Right atrium auricular region (tissue), 2 donors: Measurements from ENCODE around the gene CRYBG3. TPM values are rescaled to one million over a fixed set of nuclear protein-coding genes. Genes with fewer than 3 reads are reported as not detected.

ENCODE experiments used
- DNase-seq: peaks from one replicate; pipeline ENCODE4 v3.0.0-alpha.2; 2019; ENCODE audit warnings: low spot score
- H3K27ac ChIP-seq, 2 donors: fragments of 200-600 bp; sonication (generic); 1 replicate in 1 of 2; 2 replicates in 1 of 2; pipeline ENCODE4 v1.5.1; 2016 to 2019
- H3K27me3 ChIP-seq, 2 donors: fragments of 200-600 bp; sonication (generic); one replicate each; pipeline versions ENCODE4 v1.5.1 to v1.6.0; 2017 to 2019
- H3K36me3 ChIP-seq: fragments of 200-600 bp; sonication (generic); one replicate; pipeline ENCODE4 v1.5.1; 2016
- H3K4me1 ChIP-seq, 2 donors: fragments of 200-600 bp; sonication (generic); one replicate each; pipeline versions ENCODE4 v1.5.1 to v1.6.0; 2017 to 2019
- H3K4me3 ChIP-seq, 2 donors: fragments of 200-600 bp; sonication (generic); 1 replicate in 1 of 2; 2 replicates in 1 of 2; pipeline ENCODE4 v1.5.1; 2017 to 2019; ENCODE audit warnings: mild to moderate bottlenecking in 1 of 2, moderate library complexity in 1 of 2
- H3K9me3 ChIP-seq, 2 donors: fragments of 200-600 bp; sonication (generic); one replicate each; pipeline ENCODE4 v1.5.1; 2019
- total RNA-seq, 2 donors: library from RNA; depleted of rRNA; stranded (reverse); fragments of >200 nt; gene quantifications; one replicate each; pipeline ENCODE4 v1.1.0, GENCODE V29; 2016
- TF ChIP-seq, protein P1 (sequence below), 2 donors: fragments of 200-600 bp; sonication (generic); IDR thresholded peaks; one replicate each; pipeline ENCODE4 v1.5.1; 2019; ENCODE audit warnings: antibody characterized with exemption in 2 of 2

CRYBG3 gene
- total RNA-seq, 2 donors from 2014 or later: 17.6 to 18.6 TPM

DNA sequence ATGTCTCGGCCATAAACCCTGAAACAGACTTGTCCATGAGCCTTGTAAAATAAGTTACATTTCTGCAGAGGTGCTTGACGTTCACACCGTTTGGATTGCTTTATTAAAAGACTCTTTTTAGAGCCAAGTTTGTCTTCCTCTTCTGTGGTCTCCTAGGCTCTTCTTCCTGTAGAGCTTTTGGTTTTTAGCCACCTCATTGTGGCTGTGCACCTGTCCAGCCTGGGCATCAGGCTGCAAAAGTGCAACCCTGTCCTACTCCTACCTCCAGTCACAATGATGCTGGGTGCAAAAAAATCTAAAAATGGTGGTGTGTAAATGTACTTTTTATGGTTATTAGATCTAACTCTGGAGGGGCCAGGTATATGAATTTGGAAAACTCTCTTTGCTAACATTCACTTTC lies 153.2 kb downstream of the CRYBG3 start:
- Histone ChIP-seq H3K4me1 (peaks cover 0 to 20% of the 10 kb centered on the region in 2 donors), H3K4me3 (no peak overlapping the region), H3K27ac (no peak overlapping the region), H3K36me3 (no peaks in the 10 kb centered on the region), H3K27me3 (no peaks in the 10 kb centered on the region), H3K9me3 (no peaks in the 10 kb centered on the region)
- TF ChIP-seq, protein P1, sequence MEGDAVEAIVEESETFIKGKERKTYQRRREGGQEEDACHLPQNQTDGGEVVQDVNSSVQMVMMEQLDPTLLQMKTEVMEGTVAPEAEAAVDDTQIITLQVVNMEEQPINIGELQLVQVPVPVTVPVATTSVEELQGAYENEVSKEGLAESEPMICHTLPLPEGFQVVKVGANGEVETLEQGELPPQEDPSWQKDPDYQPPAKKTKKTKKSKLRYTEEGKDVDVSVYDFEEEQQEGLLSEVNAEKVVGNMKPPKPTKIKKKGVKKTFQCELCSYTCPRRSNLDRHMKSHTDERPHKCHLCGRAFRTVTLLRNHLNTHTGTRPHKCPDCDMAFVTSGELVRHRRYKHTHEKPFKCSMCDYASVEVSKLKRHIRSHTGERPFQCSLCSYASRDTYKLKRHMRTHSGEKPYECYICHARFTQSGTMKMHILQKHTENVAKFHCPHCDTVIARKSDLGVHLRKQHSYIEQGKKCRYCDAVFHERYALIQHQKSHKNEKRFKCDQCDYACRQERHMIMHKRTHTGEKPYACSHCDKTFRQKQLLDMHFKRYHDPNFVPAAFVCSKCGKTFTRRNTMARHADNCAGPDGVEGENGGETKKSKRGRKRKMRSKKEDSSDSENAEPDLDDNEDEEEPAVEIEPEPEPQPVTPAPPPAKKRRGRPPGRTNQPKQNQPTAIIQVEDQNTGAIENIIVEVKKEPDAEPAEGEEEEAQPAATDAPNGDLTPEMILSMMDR (IDR thresholded peaks at IDR 0.05): no peak
- DNase-seq: no peak

DNA sequence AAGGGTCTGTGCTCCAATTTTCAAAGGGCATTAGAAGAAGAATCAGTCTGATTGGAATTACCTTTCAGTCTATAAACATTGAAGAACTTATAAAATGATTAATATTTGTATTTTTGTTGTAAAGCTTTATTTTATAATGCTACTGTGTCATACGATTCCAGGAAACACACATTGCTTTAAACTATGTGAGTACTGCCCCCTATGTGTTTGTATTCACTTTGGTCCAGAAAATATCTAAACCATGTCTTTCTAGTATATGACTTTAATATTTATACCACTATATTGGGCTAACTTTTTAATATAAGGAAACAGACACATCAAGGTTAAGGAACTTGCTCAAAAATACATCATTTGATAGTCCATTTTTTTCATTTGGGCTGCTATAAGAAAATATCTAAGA lies 153.7 kb downstream of the CRYBG3 start:
- Histone ChIP-seq H3K27me3 (no peaks in the 10 kb centered on the region), H3K27ac (no peak overlapping the region), H3K9me3 (no peaks in the 10 kb centered on the region), H3K36me3 (no peaks in the 10 kb centered on the region), H3K4me1 (peaks cover 0 to 16% of the 10 kb centered on the region in 2 donors), H3K4me3 (no peak overlapping the region)
- no peak for DNase-seq
- TF ChIP-seq, protein P1 (IDR thresholded peaks at IDR 0.05): no peak

DNA sequence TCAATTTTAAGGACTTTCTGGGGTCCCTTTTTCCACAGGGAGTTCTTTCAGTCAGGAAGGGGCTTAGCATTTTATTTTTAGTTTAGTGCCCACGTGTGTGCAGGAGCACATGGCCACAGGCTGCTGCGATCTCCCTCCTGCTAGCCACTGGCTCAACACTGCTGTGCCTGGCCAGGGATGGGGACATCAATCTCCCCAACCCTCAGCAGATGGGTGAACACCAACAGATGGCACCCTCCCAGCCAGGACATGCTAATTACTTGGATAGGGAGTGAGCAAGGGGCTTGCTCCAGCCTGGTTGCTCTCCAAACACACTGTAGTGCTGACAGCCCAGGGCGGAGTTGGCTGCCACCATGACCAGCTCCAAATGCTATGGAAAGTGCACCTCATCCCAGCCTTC lies 157.8 kb downstream of the CRYBG3 start:
- DNase-seq: no peak
- no peaks in the 10 kb centered on the region for H3K4me1 ChIP-seq
- no peaks in the 10 kb centered on the region for H3K36me3 ChIP-seq
- TF ChIP-seq, protein P1 (IDR thresholded peaks at IDR 0.05): no peak
- H3K4me3 ChIP-seq: no peak overlapping the region
- H3K27ac ChIP-seq: no peak overlapping the region
- H3K9me3 ChIP-seq: no peaks in the 10 kb centered on the region
- no peaks in the 10 kb centered on the region for H3K27me3 ChIP-seq

DNA sequence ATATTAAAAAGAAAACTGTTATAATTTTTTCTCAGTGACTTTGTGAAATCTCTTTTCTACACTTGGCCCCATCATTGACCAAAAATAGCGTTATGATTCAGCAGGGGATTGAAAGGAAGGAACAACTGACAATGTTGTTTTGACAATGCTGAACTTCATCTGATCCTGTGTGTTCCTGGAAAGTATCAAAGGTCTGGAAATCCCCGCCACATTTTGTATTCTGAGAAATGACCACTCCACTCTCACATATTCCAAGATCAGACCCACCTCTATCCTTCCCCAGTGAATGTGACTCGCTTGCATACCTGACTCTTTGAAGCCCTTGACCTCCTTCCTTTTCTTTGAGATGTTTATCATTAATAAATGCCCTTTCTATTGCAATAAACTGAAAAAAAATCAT lies 160.1 kb downstream of the CRYBG3 start:
- Histone ChIP-seq H3K9me3 (no peaks in the 10 kb centered on the region), H3K27me3 (no peaks in the 10 kb centered on the region), H3K4me1 (no peaks in the 10 kb centered on the region), H3K4me3 (no peak overlapping the region), H3K27ac (no peak overlapping the region), H3K36me3 (no peaks in the 10 kb centered on the region)
- TF ChIP-seq, protein P1 (IDR thresholded peaks at IDR 0.05): no peak
- no peak for DNase-seq

DNA sequence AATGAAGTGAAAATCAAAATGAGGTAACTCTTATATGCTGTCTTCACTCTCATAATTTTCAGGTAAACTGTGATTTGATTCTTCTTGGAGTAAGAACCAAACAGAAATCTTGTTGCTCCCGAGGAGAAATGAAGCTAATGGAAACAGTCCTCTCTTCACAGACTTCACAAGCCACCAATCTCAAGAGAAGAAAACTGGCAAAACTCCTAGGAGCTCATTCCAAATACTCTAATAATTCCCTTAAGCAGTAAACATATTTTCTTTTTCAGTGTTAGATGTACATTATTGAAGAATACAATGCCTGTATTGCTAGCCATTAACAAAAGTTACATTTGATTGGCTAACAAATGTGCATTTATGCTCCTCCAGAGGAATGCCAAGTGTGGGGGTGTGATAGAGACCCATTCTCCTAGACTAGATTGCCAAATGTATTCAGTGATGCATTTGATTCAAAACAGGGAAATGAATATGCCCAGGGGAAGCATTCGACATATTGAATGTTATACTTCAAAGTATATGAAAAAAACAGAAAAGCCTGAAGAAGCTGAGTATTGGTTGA lies 162.2 kb downstream of the CRYBG3 start:
- Histone ChIP-seq H3K4me1 (no peaks in the 10 kb centered on the region), H3K36me3 (no peaks in the 10 kb centered on the region), H3K27me3 (no peaks in the 10 kb centered on the region), H3K4me3 (no peak overlapping the region), H3K27ac (no peak overlapping the region), H3K9me3 (no peaks in the 10 kb centered on the region)
- TF ChIP-seq, protein P1 (IDR thresholded peaks at IDR 0.05): no peak
- DNase-seq: no peak

DNA sequence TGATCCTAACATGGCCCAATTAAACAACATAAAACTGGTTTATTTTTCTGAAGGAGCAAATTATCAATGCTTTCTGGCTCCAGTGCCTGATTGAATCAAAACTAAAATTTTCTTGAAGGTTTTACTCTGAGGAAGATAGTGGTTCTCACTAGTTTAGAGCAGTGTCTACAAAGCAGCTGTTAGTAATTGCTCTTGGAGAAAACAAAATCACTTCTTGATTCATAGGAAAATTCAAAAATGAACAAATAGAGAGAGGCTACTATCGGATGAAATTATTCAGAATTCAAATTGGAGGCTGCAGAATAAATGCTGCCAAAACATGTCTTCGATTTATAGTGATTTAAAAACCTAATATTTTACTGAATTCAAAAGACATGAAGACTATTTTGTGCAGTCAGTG lies 165.5 kb downstream of the CRYBG3 start:
- no peaks in the 10 kb centered on the region for H3K4me1 ChIP-seq
- no peaks in the 10 kb centered on the region for H3K9me3 ChIP-seq
- H3K36me3 ChIP-seq: no peaks in the 10 kb centered on the region
- no peak overlapping the region for H3K4me3 ChIP-seq
- no peak overlapping the region for H3K27ac ChIP-seq
- TF ChIP-seq, protein P1 (IDR thresholded peaks at IDR 0.05): no peak
- H3K27me3 ChIP-seq: no peaks in the 10 kb centered on the region
- no peak for DNase-seq
